ENCODE results near the gene PALLD. TPM values are rescaled to one million over a fixed set of nuclear protein-coding genes. Genes with fewer than 3 reads are reported as not detected.

Gene PALLD
- total and polyA plus RNA-seq, 2 of the 8 experiments (the other 6 are each of a cell fraction or from before 2014, with no cell fraction given): 10.5 to 25.0 TPM

- no peak for TF ChIP-seq USF2 (IDR thresholded peaks at IDR 0.05; ENCODE audit: low read length)
Observed at GRCh38 chr4:168732714-168733113, 235.9 kb downstream of the PALLD start (continued).

Measured in H1 (cell line).